ENCODE results near the gene GRIA1.

Gene GRIA1

DNA sequence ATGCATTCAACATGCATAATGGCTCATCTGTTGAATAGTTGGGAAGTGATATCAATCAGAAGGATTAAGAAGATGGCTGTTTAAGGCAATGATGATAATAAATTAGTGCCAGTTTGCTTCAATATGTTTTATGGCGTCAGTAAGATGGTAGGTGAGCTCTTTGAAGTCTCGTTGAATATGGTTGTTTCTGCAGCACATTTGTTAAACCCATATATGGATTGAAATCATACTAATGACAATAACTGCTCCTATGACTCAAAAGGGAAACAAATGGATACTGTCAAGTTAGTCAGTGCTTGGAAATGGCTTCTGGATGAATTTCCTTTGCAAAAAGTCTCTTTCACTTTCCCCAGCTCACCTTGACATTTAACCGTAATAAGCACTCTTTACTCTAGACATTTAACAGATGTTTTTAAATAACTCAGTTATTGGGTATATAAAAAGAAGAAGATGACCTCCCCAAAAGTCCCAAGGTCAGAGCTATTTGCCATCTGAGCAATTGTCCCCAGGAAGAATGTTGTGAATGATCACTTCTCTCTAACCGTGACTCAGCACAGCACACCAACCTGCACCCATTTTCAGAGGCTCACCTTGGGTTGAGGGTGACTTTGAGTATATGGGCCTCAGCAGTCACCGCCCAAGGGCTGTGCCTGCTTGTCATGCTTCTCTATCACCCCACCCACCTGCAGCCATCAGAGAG lies 133.4 kb downstream of the GRIA1 start:
- no peaks in the 10 kb centered on the region for H3K27me3 ChIP-seq (ENCODE audit: control insufficient read depth, insufficient read depth, low read length, poor library complexity, severe bottlenecking)
- H3K4me3 ChIP-seq (ENCODE audit: insufficient read depth, low read depth, low read length): no peak overlapping the region
- H3K9me3 ChIP-seq (ENCODE audit: control insufficient read depth, low read length): no peaks in the 10 kb centered on the region
- 89 to 94% methylated on average over 3 to 4 of the region's 5 CpGs for WGBS, 2 experiments
- peaks cover 5% of the 10 kb centered on the region for H3K4me1 ChIP-seq (ENCODE audit: control insufficient read depth, insufficient read depth, low read length)
- no peak overlapping the region for H3K27ac ChIP-seq (ENCODE audit: insufficient read depth, low read depth, low read length, poor library complexity, severe bottlenecking)
- no peaks in the 10 kb centered on the region for H3K36me3 ChIP-seq (ENCODE audit: control insufficient read depth, insufficient read depth, low read length)

DNA sequence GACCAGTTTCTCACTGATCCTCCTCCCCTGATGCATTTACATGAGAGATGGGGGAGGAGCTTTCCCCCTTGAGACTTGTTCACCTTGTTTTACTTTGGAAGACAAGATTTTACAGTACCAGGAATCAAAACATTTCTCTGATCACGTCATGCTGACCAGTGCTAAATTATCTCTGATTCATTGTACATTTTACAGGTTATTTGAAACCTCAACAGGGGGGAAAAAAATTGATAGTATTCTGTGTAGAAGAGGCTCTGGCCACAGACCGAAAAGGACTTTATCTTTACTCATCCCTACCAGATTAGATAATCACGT lies 133.9 kb downstream of the GRIA1 start:
- 85 to 100% methylated on average over 1 to 2 of the region's 3 CpGs for WGBS, 2 experiments
- Histone ChIP-seq H3K36me3 (ENCODE audit: control insufficient read depth, insufficient read depth, low read length) (no peaks in the 10 kb centered on the region), H3K4me3 (ENCODE audit: insufficient read depth, low read depth, low read length) (no peak overlapping the region), H3K9me3 (ENCODE audit: control insufficient read depth, low read length) (no peaks in the 10 kb centered on the region), H3K27ac (ENCODE audit: insufficient read depth, low read depth, low read length, poor library complexity, severe bottlenecking) (no peak overlapping the region), H3K27me3 (ENCODE audit: control insufficient read depth, insufficient read depth, low read length, poor library complexity, severe bottlenecking) (no peaks in the 10 kb centered on the region), H3K4me1 (ENCODE audit: control insufficient read depth, insufficient read depth, low read length) (peaks cover 10% of the 10 kb centered on the region)

DNA sequence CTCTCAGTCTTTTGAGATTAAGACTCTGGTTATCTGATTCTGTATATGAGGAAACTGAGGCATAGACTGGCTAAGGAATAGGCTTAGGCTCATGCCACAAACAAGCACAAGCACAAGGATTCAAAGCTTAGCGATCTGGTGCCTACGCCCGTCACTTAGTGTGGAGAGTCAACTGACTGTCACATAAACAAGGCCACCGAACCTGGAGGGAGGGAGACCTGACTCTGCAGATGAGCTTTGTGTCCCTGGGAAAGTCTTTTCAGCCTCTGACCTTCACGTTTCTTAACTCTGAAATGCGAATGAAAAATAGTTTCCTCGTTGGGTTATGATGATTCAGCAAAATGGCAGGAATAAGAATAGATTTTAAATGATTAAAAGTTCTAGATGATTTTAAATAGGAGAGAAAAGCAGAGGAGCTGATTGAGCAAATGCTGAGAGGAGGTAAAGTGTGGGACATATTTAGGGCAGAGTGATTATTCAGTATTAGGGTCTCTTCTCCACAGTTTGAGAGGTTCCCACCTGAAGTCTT lies 135.4 kb downstream of the GRIA1 start:
- peaks cover 21% of the 10 kb centered on the region for H3K4me1 ChIP-seq (ENCODE audit: control insufficient read depth, insufficient read depth, low read length)
- 90 to 94% methylated on average over 7 of the region's 7 CpGs for WGBS, 2 experiments
- H3K27me3 ChIP-seq (ENCODE audit: control insufficient read depth, insufficient read depth, low read length, poor library complexity, severe bottlenecking): no peaks in the 10 kb centered on the region
- no peaks in the 10 kb centered on the region for H3K36me3 ChIP-seq (ENCODE audit: control insufficient read depth, insufficient read depth, low read length)
- no peak overlapping the region for H3K4me3 ChIP-seq (ENCODE audit: insufficient read depth, low read depth, low read length)
- no peaks in the 10 kb centered on the region for H3K9me3 ChIP-seq (ENCODE audit: control insufficient read depth, low read length)
- H3K27ac ChIP-seq (ENCODE audit: insufficient read depth, low read depth, low read length, poor library complexity, severe bottlenecking): no peak overlapping the region

DNA sequence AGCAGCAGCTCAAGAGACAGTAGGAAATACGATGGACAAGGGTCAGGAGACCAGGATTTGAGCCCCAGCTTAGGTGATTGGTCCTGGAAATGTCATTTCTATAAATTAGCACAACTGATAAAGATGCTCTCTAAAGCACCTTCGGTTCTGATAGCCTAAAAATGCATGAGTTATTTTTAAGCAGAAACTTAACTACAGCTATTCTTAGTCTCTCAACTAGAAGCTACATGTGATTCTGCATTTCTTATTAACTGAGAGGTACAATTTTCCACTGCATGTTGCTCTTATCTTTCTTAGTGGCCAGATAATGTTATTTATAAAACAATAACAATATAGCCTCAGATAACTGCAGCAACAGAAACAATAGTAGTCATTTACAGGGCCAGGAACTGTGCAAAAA lies 136.4 kb downstream of the GRIA1 start:
- no peak overlapping the region for H3K27ac ChIP-seq (ENCODE audit: insufficient read depth, low read depth, low read length, poor library complexity, severe bottlenecking)
- H3K9me3 ChIP-seq (ENCODE audit: control insufficient read depth, low read length): no peaks in the 10 kb centered on the region
- H3K4me1 ChIP-seq (ENCODE audit: control insufficient read depth, insufficient read depth, low read length): peaks cover 21% of the 10 kb centered on the region
- no peaks in the 10 kb centered on the region for H3K27me3 ChIP-seq (ENCODE audit: control insufficient read depth, insufficient read depth, low read length, poor library complexity, severe bottlenecking)
- WGBS, 2 experiments: 93% methylated on average over 2 of the region's 2 CpGs
- no peak overlapping the region for H3K4me3 ChIP-seq (ENCODE audit: insufficient read depth, low read depth, low read length)
- no peaks in the 10 kb centered on the region for H3K36me3 ChIP-seq (ENCODE audit: control insufficient read depth, insufficient read depth, low read length)

DNA sequence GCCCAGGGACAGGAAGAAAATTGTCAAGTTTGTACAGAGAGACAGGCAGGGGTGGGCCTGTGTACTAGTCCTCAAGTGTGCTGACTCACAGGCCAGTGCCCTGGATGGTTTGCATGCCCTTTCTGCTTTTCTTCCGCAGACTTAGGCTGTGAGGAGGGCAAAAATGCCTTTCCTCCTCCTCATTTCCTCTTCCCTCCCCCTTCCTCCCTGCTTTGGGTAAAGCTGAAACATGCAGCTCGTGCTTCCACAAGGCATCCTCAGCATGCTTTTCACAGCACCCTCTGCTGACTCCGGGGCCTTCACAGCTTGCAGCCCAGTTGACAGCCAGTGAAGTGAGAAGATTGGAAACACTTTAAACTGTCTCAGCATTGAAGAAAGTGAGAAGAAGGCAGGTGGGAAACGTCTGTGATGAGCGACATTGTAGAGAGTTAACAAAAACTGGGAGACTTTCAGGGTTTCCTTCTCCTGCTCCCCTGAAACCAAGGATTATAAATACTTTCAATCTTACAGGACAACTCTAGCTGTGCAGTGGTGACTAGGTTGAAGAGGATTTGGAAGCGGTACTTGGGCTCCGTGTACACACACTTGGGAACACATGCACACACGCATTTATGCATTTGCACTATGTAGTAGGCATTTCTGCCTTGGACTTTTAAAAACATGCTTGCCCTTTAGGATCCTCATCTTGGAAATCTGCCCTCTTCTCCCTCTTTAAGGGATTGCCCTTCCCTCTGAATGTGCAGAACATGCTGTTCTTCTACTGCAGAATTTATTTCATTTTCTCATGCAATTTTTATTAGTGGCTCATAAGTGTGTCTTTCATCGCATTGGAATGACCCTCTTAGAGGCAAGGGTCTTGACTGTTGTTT lies 138.8 kb downstream of the GRIA1 start:
- H3K27me3 ChIP-seq (ENCODE audit: control insufficient read depth, insufficient read depth, low read length, poor library complexity, severe bottlenecking): no peaks in the 10 kb centered on the region
- H3K36me3 ChIP-seq (ENCODE audit: control insufficient read depth, insufficient read depth, low read length): no peaks in the 10 kb centered on the region
- peak overlapping the region; percentile 18 for H3K27ac ChIP-seq (ENCODE audit: insufficient read depth, low read depth, low read length, poor library complexity, severe bottlenecking)
- 38 to 49% methylated on average over 8 to 9 of the region's 9 CpGs for WGBS, 2 experiments
- H3K9me3 ChIP-seq (ENCODE audit: control insufficient read depth, low read length): no peaks in the 10 kb centered on the region
- peaks cover 21% of the 10 kb centered on the region for H3K4me1 ChIP-seq (ENCODE audit: control insufficient read depth, insufficient read depth, low read length)
- no peak overlapping the region for H3K4me3 ChIP-seq (ENCODE audit: insufficient read depth, low read depth, low read length)

DNA sequence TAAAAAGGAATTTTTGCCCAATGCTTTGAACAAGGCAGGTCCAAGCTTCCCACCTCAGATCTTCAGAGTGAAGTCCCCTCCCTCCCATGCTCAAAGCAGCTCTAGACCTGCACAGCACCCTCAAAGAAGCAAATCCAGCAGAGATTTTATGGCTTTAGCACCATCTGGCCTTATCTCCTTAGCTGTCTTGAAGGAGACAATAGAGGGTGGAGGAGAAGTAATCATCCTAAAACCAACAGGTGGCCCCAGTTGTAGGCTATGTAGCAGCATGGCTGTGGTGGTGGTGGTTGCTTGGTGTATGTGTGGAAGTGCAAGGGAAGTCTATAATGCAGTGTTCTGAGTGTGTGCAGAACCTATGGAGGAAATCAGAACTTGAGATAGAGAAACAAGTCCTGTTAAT lies 140.1 kb downstream of the GRIA1 start:
- Histone ChIP-seq H3K4me1 (ENCODE audit: control insufficient read depth, insufficient read depth, low read length) (peaks cover 21% of the 10 kb centered on the region), H3K36me3 (ENCODE audit: control insufficient read depth, insufficient read depth, low read length) (no peaks in the 10 kb centered on the region), H3K4me3 (ENCODE audit: insufficient read depth, low read depth, low read length) (no peak overlapping the region), H3K27me3 (ENCODE audit: control insufficient read depth, insufficient read depth, low read length, poor library complexity, severe bottlenecking) (no peaks in the 10 kb centered on the region), H3K27ac (ENCODE audit: insufficient read depth, low read depth, low read length, poor library complexity, severe bottlenecking) (no peak overlapping the region), H3K9me3 (ENCODE audit: control insufficient read depth, low read length) (no peaks in the 10 kb centered on the region)

DNA sequence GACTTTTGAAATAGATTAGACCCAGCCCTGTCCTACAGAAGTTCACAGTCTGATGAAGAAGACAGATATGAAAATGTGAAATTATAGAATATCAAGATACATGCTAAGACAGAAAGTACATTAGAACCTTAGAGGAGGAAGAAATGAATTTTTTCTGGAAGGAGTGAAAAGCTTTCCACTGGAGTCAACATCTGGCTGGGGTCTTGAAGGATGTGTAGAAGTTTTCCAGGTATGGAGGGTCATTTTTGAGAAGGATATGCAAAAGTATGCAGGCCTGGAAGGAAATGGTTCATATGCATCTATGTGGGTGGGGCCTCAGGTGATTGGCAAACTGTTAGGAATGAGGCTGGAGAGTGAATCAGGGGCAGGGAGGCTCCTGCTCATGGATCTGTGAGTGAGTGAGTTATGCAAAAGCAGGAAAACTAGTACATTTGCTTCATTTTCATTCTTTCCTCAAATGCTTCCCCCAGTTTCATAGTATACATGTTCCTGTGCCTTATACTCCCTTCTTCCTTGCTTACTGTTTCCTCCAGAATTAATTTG lies 142.3 kb downstream of the GRIA1 start:
- Histone ChIP-seq H3K27me3 (ENCODE audit: control insufficient read depth, insufficient read depth, low read length, poor library complexity, severe bottlenecking) (no peaks in the 10 kb centered on the region), H3K9me3 (ENCODE audit: control insufficient read depth, low read length) (no peaks in the 10 kb centered on the region), H3K4me1 (ENCODE audit: control insufficient read depth, insufficient read depth, low read length) (peaks cover 21% of the 10 kb centered on the region), H3K4me3 (ENCODE audit: insufficient read depth, low read depth, low read length) (no peak overlapping the region), H3K27ac (ENCODE audit: insufficient read depth, low read depth, low read length, poor library complexity, severe bottlenecking) (no peak overlapping the region), H3K36me3 (ENCODE audit: control insufficient read depth, insufficient read depth, low read length) (no peaks in the 10 kb centered on the region)

DNA sequence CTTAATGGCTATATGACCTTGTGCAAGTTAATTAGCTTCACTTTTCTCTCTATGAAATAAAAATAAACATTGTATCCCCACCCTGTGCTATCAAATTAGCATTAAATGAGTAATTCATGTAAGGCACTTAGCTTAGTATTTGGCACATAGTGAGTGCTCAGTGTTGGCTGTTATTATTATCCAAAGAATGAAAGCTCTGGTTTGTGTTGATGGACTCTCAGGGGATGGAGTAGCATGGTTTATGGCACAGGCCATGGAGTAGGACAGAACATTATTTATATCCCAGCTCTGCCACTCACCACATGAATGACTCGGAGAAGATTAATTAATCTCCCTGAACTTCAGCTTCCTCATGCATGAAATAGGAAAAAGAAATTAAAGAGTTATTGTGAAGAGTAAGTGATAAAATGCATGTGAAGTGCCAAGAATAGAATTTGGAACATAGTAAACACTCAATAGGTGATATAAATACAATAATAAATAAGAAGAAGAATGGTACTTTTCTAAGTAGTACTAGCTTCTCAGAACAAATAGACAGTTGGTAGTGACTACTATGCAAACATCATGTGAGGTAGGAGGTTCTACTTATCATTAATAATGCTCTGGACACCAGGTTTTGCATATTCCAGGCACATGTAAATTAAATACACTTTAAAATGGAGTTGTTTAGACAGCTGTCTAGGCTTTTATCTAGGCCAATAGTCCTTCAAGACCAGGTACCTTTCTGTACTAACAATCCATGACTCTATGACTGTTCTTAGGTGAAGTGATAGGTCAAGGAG lies 146.4 kb downstream of the GRIA1 start:
- no peaks in the 10 kb centered on the region for H3K36me3 ChIP-seq (ENCODE audit: control insufficient read depth, insufficient read depth, low read length)
- no peak overlapping the region for H3K27ac ChIP-seq (ENCODE audit: insufficient read depth, low read depth, low read length, poor library complexity, severe bottlenecking)
- no peaks in the 10 kb centered on the region for H3K9me3 ChIP-seq (ENCODE audit: control insufficient read depth, low read length)
- no peaks in the 10 kb centered on the region for H3K4me1 ChIP-seq (ENCODE audit: control insufficient read depth, insufficient read depth, low read length)
- no peak overlapping the region for H3K4me3 ChIP-seq (ENCODE audit: insufficient read depth, low read depth, low read length)
- 80% methylated on average over 1 of the region's 1 CpG for WGBS, 2 experiments
- H3K27me3 ChIP-seq (ENCODE audit: control insufficient read depth, insufficient read depth, low read length, poor library complexity, severe bottlenecking): no peaks in the 10 kb centered on the region

DNA sequence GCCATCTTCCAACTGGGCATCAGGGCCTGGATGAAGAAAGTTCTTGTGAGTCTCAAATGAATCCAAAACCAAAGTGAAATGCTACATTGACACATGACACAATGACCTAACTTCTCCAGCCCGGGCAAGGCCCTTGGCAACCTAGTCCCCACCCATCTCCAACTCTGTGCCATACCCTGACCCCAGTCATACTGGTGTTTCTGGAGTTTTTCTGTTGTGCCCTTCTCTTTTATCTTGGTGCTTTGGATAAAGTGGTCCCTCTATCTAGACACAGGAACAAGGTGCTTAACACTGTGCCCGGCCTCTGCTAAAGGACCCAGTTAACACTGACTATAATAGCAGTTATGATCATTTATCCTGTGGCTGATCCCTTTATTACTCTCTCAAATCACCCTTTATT lies 149.8 kb downstream of the GRIA1 start:
- H3K4me3 ChIP-seq (ENCODE audit: insufficient read depth, low read depth, low read length): no peak overlapping the region
- 94 to 97% methylated on average over 2 of the region's 2 CpGs for WGBS, 2 experiments
- no peaks in the 10 kb centered on the region for H3K36me3 ChIP-seq (ENCODE audit: control insufficient read depth, insufficient read depth, low read length)
- H3K27me3 ChIP-seq (ENCODE audit: control insufficient read depth, insufficient read depth, low read length, poor library complexity, severe bottlenecking): no peaks in the 10 kb centered on the region
- no peak overlapping the region for H3K27ac ChIP-seq (ENCODE audit: insufficient read depth, low read depth, low read length, poor library complexity, severe bottlenecking)
- no peaks in the 10 kb centered on the region for H3K9me3 ChIP-seq (ENCODE audit: control insufficient read depth, low read length)
- no peaks in the 10 kb centered on the region for H3K4me1 ChIP-seq (ENCODE audit: control insufficient read depth, insufficient read depth, low read length)

Measured in ectodermal cell (in vitro differentiated cells).